Activated T-cell treated with anti-CD3 and anti-CD28 coated beads, Interleukin-2, amount 50 U/mL, for 72 hours (primary cell): Measurements from ENCODE around the gene CELSR1. TPM values are rescaled to one million over a fixed set of nuclear protein-coding genes. Genes with fewer than 3 reads are reported as not detected.

Experiments
- ATAC-seq, 2 donors: fragments of 150-1000 bp; cut with Tn5 transposase; replicated peaks in 1 of 2; 2 replicates each; pipeline ENCODE4 v1.10.0; 2021; ENCODE audit warnings: moderate library complexity in 2 of 2, mild to moderate bottlenecking in 1 of 2
- DNase-seq, 2 donors: peaks; one replicate each; pipeline ENCODE4 v3.0.0; 2021 to 2022; ENCODE audit warnings: mixed read lengths in 1 of 2
- H3K27ac Mint-ChIP-seq: one replicate; pipeline ENCODE4 v1.8.0; 2022; ENCODE audit warnings: mild to moderate bottlenecking, moderate library complexity, mixed read lengths
- H3K27me3 Mint-ChIP-seq: one replicate; pipeline ENCODE4 v1.8.0; 2022; ENCODE audit warnings: low read depth, mixed read lengths
- H3K36me3 Mint-ChIP-seq, 2 donors: one replicate each; pipeline ENCODE4 v1.8.0; 2022; ENCODE audit warnings: mixed read lengths in 2 of 2, mild to moderate bottlenecking in 1 of 2; ENCODE audit not compliant: insufficient read depth in 2 of 2
- H3K4me1 Mint-ChIP-seq: one replicate; pipeline ENCODE4 v1.8.0; 2022; ENCODE audit warnings: low read depth, mixed read lengths
- H3K4me3 Mint-ChIP-seq, 2 donors: one replicate each; pipeline ENCODE4 v1.8.0; 2022; ENCODE audit warnings: mild to moderate bottlenecking in 2 of 2, mixed read lengths in 2 of 2, moderate library complexity in 2 of 2
- H3K9me3 Mint-ChIP-seq, 2 donors: one replicate each; pipeline ENCODE4 v1.8.0; 2022; ENCODE audit warnings: mixed read lengths in 2 of 2
- total RNA-seq, 2 donors: library from RNA; stranded (reverse); gene quantifications; one replicate each; pipeline ENCODE4 v1.2.3, GENCODE V29; 2022

Gene CELSR1
- total RNA-seq, 2 donors from 2014 or later, result 0.83 to 1.3 TPM

DNA sequence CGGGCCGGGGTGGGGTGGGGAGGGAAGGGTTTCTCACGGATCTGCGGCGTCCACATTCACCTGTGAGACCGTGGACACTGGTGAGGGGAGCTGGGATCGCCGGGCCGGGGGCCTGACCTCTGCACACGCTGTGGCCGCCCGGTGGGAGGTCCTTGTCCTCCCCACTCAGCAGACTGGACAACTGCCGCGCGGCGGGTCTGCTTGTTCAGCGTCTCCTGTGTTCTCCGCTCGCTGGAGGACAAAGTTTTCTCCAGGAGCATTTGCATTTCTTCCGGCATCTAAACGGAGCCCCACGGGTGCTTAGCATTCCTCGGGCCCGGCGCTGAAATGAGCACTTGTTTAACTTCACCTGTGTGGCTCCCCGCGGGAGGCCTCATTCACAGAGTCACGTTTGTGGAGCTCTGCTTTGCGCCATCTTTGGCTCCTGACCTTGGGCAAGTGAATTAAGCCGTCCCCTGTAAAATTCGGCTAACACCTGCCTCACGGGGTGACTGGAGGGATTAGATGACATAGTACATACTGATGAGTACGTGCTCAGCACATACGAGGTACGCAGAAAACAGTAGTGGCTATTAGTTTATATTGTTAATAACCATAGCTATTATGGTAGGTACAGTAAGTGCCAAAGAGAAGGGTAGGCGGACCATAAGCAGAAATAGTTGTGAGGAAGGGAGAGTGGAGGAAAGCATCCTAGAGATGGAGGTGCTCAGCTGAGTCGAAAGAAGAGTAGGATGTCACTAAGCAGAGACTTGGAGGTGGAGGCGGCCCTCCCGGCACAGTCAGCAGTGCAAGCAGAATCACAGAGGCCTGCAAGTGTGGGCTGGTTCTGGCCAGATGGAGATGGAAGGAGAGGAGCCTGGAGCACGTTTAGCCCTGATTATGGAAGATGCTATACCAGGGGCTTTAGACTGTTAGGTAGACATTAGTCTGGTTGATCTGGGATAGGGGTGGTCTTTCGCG lies 201.0 kb downstream of the CELSR1 start:
- Mint-ChIP-seq H3K4me1 (peaks cover 32% of the 10 kb centered on the region), H3K9me3 (no peaks in the 10 kb centered on the region), H3K36me3 (peaks cover 3 to 30% of the 10 kb centered on the region in 2 donors), H3K27me3 (no peaks in the 10 kb centered on the region), H3K4me3 (peak overlapping the region; percentile 98), H3K27ac (peak overlapping the region; percentile 92)
- peak; percentile 16 to 31 for ATAC-seq
- peak; percentile 30 to 35 for DNase-seq

DNA sequence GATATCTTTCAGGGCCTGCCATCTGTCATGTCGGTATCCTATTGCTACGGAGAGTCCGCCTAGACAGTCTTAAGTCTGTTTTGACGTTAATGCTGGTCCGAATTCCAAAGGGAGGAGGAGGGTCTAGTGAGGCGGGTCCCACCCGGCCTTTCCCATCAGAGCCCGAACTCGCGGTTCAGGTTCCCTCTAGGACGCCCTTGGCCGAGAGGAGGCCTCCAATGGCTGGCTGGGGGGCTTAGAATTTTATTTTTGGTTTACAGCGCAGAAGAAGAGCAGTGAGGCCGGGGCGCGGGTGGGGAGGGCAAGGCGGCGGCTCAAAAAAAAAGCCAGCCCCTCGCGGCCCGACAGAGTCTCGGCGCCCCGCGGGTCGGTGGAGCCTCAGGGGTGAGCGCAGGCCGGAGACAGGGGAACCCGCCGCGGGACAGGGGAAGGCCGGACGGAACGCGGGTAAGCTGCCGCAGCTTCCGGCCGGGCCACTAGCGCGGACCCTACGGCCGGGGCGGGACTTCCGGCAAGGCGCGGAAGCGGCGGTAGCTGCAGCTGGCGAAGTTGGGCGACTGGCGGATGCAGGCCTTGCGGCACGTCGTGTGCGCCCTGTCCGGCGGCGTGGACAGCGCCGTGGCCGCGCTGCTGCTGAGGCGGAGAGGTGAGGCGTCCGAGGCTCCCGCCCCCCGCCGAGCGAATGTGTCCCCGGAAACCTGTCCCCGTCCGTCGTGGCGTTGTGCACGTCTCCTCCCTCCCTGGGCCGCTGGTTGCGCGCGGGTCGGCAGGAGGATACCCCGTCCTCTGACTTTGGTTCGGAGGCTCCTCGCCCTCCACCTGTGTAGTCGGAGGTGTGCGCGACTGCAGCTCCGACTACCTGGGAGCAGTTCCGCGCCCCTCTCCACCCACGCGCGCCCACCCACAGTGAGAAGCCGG lies 202.0 kb downstream of the CELSR1 start, which contains the start of gene TRMU:
TSS of gene TRMU (plus strand) at position 514 of the 918 bp plus-strand sequence. CDS start at position 565, 51 bp downstream.
- Mint-ChIP-seq H3K4me1 (peaks cover 32% of the 10 kb centered on the region), H3K36me3 (peaks cover 3 to 30% of the 10 kb centered on the region in 2 donors), H3K27me3 (no peaks in the 10 kb centered on the region), H3K27ac (peak within 1 kb of the TSS; percentile 96), H3K4me3 (peak within 1 kb of the TSS; percentile 98), H3K9me3 (no peaks in the 10 kb centered on the region)
- peak; percentile 93 to 97 for ATAC-seq
- DNase-seq, result peak; percentile 86 to 89

DNA sequence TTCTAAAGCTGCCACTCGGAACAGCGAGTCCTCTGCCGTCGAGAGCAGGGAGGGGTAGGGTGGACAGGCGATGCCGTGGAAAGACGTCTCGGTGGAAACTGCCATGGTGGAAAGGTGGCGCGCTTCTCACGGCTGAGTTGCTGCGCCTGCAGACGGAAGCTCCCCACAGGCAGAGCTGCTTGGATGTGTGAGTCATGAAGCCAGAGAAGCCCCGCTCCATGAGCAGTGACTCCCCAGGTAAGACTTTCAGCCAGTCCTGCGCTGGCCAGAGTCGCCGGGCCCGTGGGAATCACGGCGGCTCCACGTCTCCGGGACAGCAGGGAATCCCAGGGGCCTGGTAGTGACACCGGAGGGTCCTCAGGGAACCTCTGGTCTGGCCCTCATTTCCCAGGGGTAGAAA lies 205.9 kb downstream of the CELSR1 start:
- H3K9me3 Mint-ChIP-seq, result no peaks in the 10 kb centered on the region
- H3K27me3 Mint-ChIP-seq, result no peaks in the 10 kb centered on the region
- ATAC-seq (no peak), DNase-seq (no peak)
- peaks cover 11% of the 10 kb centered on the region for H3K4me1 Mint-ChIP-seq
- no peak overlapping the region for H3K4me3 Mint-ChIP-seq
- no peak overlapping the region for H3K27ac Mint-ChIP-seq
- H3K36me3 Mint-ChIP-seq, result peaks cover 2 to 10% of the 10 kb centered on the region in 2 donors

DNA sequence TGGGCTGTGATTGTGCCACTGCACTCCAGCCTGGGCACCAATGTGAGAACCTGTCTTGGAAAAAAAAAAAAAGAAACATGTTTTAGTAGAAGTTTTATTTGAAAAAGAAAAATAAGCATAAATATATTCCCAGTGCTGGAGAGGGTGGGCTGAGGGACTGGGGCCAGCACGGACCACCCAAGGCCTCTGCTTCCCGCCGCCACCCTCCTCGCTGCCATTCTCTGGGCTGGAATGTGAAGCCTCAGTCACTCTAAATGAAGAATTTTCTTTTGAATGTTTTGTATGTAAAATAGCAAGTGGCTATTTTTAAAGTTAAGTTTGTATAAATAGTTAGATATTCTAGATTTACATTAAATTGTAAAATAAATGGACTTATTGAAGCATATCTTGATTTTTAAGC lies 207.0 kb downstream of the CELSR1 start:
- Mint-ChIP-seq H3K27ac (no peak overlapping the region), H3K9me3 (no peaks in the 10 kb centered on the region), H3K4me1 (peaks cover 7% of the 10 kb centered on the region), H3K4me3 (no peak overlapping the region), H3K36me3 (peaks cover 2 to 9% of the 10 kb centered on the region in 2 donors), H3K27me3 (no peaks in the 10 kb centered on the region)
- DNase-seq (no peak), ATAC-seq (no peak)

DNA sequence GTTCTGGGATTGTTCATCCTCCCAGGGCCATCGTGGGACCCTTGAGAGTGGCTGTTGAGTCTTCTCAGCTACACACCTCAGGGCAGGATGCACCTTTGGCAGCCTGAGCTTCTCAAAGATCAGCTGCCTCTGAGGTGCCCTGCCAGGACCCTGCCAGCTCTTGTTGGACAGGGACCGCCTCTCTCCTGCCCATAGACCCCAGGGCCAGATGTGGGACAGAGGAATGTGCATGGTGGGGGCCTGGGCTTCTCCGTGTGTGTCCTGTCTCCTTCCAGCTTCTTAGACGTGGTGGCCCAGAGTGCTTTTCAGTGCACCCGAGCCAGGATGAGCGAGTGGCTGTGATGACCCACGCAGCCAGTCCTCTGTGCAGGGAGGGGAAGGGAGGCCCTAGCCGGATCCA lies 207.8 kb downstream of the CELSR1 start:
- Mint-ChIP-seq H3K27me3 (no peaks in the 10 kb centered on the region), H3K4me3 (no peak overlapping the region), H3K36me3 (peaks cover 2 to 10% of the 10 kb centered on the region in 2 donors), H3K9me3 (no peaks in the 10 kb centered on the region), H3K4me1 (peaks cover 5% of the 10 kb centered on the region), H3K27ac (no peak overlapping the region)
- DNase-seq, result no peak
- ATAC-seq, result no peak

DNA sequence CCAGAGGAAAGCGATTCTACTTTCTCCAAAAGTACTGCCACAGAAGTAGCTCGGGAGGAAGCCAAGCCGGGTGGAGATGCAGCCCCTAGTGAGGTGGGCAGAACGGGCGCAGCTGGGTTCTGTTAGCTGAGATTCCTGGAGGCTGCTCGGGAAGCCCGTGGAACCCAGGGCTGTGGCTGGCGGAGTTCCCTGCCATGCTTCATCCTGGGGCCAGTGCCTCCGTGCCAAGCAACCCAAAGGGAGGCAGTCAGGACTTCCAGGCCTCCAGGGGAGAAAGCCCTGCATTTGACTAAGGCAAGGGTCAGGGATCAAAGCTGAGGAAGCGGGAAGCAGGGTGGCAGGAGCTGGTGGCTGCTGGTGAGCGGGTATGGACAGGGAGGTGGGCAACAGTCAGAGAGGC lies 208.6 kb downstream of the CELSR1 start:
- no peak for DNase-seq
- no peak overlapping the region for H3K27ac Mint-ChIP-seq
- no peak for ATAC-seq
- H3K4me3 Mint-ChIP-seq, result no peak overlapping the region
- no peaks in the 10 kb centered on the region for H3K27me3 Mint-ChIP-seq
- no peaks in the 10 kb centered on the region for H3K4me1 Mint-ChIP-seq
- H3K36me3 Mint-ChIP-seq, result peaks cover 2 to 15% of the 10 kb centered on the region in 2 donors
- no peaks in the 10 kb centered on the region for H3K9me3 Mint-ChIP-seq

DNA sequence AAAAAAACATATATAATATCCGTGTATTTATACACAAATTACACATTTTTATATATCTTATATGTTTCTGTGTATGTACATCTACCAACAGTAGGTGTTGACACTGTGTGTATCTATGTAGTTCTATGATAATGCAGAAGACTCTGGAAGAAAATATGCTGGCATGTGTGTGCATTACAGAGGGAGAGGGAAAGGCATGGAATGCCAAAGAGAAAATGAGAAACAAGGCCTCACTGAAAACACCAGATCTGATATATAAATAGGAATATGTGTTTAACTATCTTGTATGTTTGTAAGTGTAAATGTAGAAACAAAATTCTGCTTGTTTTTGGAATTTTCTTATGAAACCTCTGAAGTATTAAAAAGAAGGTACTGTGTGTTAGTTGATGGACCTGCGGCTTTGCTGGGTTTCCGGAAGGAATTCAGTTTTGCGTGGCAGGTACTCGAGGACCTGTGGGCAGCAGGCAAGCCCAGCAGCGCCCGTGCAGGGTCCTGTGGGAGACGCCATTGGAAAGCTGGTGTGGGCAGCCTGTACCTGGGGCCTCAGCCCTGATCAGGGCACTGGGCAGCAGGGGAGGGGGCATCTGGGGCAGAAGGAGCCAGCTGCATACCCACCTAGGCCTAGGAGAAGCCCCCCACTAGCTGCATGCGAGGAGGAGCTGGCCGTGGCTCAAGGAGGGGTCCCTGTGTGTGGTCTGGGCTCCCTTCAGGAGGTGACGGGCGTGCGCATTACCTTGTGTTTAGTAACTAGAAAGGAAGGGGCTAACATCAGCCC lies 209.5 kb downstream of the CELSR1 start:
- DNase-seq (no peak), ATAC-seq (no peak)
- Mint-ChIP-seq H3K9me3 (no peaks in the 10 kb centered on the region), H3K36me3 (peaks cover 2 to 15% of the 10 kb centered on the region in 2 donors), H3K27ac (no peak overlapping the region), H3K4me3 (no peak overlapping the region), H3K27me3 (no peaks in the 10 kb centered on the region), H3K4me1 (no peaks in the 10 kb centered on the region)

DNA sequence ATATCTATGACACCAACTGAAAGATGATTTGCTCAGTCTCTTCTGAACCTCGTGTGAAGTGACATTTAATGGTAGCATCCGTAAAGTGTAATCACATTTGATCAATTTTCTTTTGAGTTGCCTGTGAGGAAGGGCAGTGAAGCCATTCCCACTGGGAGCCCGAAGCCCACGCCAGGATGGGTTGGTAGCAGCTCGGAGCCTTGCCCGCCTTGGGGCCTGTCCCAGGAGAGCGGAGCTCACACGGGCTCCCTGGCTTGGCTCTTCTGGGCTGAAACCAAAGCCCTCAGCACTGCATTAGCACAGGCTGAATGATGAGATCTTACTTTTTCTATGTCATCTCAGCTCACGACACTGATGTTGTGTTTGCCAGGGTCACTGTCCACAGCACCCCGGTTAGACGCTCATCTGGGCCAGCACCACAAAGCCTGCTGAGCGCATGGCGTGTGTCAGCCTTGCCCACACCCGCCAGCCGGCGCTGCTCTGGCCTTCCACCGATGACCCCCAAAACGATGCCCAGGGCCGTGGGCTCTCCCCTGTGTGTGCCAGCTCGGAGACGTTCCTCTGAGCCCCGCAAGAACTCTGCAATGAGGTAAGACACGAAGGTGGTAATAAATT lies 211.2 kb downstream of the CELSR1 start:
- Mint-ChIP-seq H3K4me1 (no peaks in the 10 kb centered on the region), H3K9me3 (no peaks in the 10 kb centered on the region), H3K27ac (no peak overlapping the region), H3K4me3 (no peak overlapping the region), H3K27me3 (no peaks in the 10 kb centered on the region), H3K36me3 (peaks cover 2 to 14% of the 10 kb centered on the region in 2 donors)
- DNase-seq (no peak), ATAC-seq (no peak)

DNA sequence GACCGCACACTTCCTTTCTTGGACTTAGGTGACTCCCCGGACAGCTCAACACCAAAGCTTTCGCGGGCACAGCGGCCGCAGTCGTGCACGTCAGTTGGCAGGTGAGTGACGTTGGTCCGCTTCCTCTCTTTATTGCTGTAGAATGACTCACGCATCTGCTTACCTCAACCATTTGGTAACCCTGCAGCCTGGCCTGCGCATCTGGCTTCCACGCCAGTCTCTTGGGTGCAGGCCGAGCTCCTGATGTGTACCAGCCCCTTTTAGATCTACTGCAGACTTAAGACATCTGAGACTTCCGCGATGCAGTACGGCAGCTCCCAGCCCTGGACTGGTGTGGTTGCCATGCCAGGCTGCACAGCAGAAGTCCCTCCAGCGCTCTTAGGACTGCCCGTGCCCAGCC lies 214.3 kb downstream of the CELSR1 start:
- no peak for ATAC-seq
- no peaks in the 10 kb centered on the region for H3K9me3 Mint-ChIP-seq
- no peak overlapping the region for H3K4me3 Mint-ChIP-seq
- H3K27ac Mint-ChIP-seq, result no peak overlapping the region
- H3K36me3 Mint-ChIP-seq, result peaks cover 2 to 28% of the 10 kb centered on the region in 2 donors
- no peak for DNase-seq
- no peaks in the 10 kb centered on the region for H3K4me1 Mint-ChIP-seq
- H3K27me3 Mint-ChIP-seq, result no peaks in the 10 kb centered on the region

DNA sequence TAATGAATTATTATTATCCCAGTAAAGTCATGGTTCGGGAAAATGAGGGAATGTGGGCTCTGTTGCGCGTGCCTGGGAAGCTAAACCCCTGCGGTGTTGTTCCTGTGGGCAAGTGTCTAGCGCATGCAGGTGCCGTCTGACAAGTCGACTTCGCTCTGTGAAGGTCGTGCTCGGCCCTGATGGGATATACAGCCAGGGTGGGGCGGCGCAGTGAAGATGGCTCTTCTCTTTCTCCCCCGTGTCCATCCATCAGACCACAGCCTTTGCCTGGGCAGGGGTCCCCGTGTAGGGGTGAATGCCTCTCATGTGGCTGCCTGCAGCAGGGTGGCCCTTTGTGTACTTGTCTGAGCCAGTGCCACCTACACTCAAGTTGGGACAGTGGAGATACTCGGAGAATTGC lies 214.7 kb downstream of the CELSR1 start:
- Mint-ChIP-seq H3K27me3 (no peaks in the 10 kb centered on the region), H3K36me3 (peaks cover 2 to 31% of the 10 kb centered on the region in 2 donors), H3K4me1 (no peaks in the 10 kb centered on the region), H3K9me3 (no peaks in the 10 kb centered on the region), H3K4me3 (no peak overlapping the region), H3K27ac (no peak overlapping the region)
- DNase-seq (no peak), ATAC-seq (no peak)

DNA sequence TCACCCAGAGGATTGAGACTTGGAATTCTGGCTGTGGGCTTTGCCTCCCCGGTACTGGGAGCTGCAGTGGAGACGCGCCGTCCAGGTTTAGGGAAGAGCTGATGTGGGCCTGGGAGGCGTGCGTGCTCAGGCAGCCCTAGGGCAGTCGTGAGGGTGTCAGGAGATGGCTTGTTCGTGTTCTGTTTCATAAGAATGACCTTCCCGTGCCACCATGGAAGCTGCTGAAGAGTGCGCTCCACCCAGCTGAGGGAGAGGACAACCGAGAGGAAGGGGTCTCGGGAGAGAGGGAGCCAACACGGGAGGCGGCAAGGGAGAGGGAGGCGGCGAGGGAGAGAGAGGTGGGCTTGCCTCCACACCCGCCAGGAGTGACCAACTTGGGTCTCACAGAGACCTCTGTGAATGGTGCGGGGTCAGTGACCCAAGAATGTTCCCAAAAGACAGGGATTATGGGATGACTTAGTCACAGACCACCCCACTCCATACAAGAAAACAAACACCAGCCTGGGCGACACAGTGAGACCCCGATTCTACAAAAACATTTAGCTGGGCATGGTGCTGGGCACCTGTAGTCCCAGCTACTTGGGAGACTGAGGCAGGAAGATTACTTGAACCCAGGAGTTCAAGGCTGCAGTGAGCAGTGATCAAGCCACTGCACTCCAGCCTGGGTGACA lies 216.6 kb downstream of the CELSR1 start:
- DNase-seq, result no peak
- no peaks in the 10 kb centered on the region for H3K9me3 Mint-ChIP-seq
- ATAC-seq, result no peak
- peaks cover 5 to 37% of the 10 kb centered on the region in 2 donors for H3K36me3 Mint-ChIP-seq
- H3K27ac Mint-ChIP-seq, result no peak overlapping the region
- H3K27me3 Mint-ChIP-seq, result no peaks in the 10 kb centered on the region
- no peaks in the 10 kb centered on the region for H3K4me1 Mint-ChIP-seq
- no peak overlapping the region for H3K4me3 Mint-ChIP-seq
